ENCODE data around the gene SCAMP1.

SCAMP1 gene

DNA sequence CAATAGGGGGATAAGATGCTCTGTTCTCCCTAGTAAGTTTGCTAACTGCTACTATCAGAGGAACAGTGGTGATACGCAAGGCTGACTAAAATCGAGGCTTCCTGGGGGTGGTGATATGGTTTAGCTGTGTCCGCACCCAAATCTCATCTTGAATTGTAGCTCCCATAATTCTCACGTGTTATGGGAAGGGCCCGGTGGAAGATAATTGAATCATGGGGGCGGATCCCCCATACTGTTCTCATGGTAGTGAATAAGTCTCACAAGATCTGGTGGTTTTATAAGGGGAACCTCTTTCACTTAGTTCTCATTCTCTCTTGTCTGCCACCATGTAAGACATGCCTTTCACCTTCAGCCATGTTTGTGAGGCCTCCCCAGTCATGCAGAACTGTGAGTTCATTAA lies 153.0 kb downstream of the SCAMP1 start:
- H2BK5ac ChIP-seq (ENCODE audit: low read depth, low read length, poor library complexity): no peak overlapping the region
- no peak overlapping the region for H3K4me2 ChIP-seq (ENCODE audit: low read length)
- H3K9me3 ChIP-seq (ENCODE audit: insufficient read depth, low read depth, low read length): no peaks in the 10 kb centered on the region
- H2AK5ac ChIP-seq (ENCODE audit: low read length): no peak overlapping the region
- no peak overlapping the region for H3K4me3 ChIP-seq (ENCODE audit: low read depth, low read length)
- H4K91ac ChIP-seq (ENCODE audit: low read depth, low read length): no peak overlapping the region
- H3K27me3 ChIP-seq (ENCODE audit: insufficient read depth, low read length): no peaks in the 10 kb centered on the region
- peaks cover 23 to 25% of the 10 kb centered on the region in 2 experiments for H3K4me1 ChIP-seq (ENCODE audit: control insufficient read depth in 1 of 2, insufficient read depth in 2 of 2, low read length in 2 of 2)
- H2BK12ac ChIP-seq (ENCODE audit: low read length): no peak overlapping the region
- no peak overlapping the region for H3K18ac ChIP-seq (ENCODE audit: low read length)
- peaks cover 2% of the 10 kb centered on the region for H3K79me2 ChIP-seq (ENCODE audit: control insufficient read depth, insufficient read depth, low read length, poor library complexity)
- no peaks in the 10 kb centered on the region for H3K79me1 ChIP-seq (ENCODE audit: low read length)
- no peak overlapping the region for H3K23ac ChIP-seq (ENCODE audit: low read length)
- no peak overlapping the region for H3K27ac ChIP-seq (ENCODE audit: low read depth, low read length)
- H2AFZ ChIP-seq (ENCODE audit: insufficient read depth, low read length, poor library complexity): no peak overlapping the region
- no peak overlapping the region for H4K12ac ChIP-seq (ENCODE audit: low read depth, low read length)
- H3K36me3 ChIP-seq (ENCODE audit: control insufficient read depth in 1 of 2, insufficient read depth in 2 of 2, low read length in 2 of 2): peaks cover 6 to 7% of the 10 kb centered on the region in 2 experiments
- H3K9ac ChIP-seq (ENCODE audit: low read length): no peak overlapping the region
- WGBS (ENCODE audit: extremely low coverage, insufficient coverage, insufficient read length): no CpG with 5 or more reads among the region's 6 CpGs
- H2BK120ac ChIP-seq (ENCODE audit: insufficient read depth, low read length, poor library complexity): no peak overlapping the region
- no peak for DNase-seq
- no peak overlapping the region for H3K14ac ChIP-seq (ENCODE audit: low read length)
- H4K8ac ChIP-seq (ENCODE audit: low read depth, low read length): no peak overlapping the region
- no peak overlapping the region for H3K4ac ChIP-seq (ENCODE audit: low read depth, low read length)

DNA sequence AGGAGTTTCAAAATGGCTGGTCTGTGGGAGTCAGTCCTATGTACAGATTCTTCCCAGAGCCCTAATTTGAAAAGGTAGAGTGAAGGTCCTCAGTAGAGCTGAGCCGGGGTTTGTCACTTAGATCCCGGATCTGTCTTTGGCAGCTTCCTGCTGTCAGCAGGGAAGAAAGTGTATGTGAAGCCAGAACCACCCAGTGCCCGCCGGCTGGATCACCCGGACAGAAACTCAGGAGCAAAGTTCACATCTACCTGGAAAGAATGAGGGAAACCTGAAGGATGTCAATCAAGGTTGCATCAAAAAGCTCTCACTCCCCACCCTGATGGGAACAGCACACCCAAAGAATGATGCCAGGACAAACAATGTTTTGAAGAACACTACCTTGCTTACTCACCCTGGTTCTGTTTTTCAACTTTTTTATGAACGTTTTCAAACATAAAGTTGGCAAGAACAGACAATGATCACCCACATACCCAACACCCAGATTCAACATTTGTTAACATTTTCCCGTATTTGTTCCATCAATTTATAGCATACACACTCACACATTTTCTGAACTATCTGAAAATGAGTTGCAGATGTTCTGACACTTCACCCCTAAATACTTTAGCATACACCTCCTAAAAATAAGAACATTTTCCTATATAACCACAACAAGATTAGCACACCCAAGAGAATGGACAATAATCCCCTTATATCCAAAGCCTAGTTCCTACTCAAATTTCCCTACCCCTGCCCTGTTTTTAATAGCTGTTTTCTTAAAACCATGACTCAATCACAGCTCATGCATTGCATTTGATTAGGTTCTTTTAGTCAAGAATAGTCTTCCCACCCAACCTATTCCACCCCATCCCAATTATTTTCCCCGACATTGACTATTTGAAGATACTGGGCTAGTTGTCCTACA lies 154.3 kb downstream of the SCAMP1 start:
- Histone ChIP-seq H3K27me3 (ENCODE audit: insufficient read depth, low read length) (no peaks in the 10 kb centered on the region), H3K18ac (ENCODE audit: low read length) (no peak overlapping the region), H3K14ac (ENCODE audit: low read length) (no peak overlapping the region), H3K9ac (ENCODE audit: low read length) (no peak overlapping the region), H4K91ac (ENCODE audit: low read depth, low read length) (no peak overlapping the region), H3K23ac (ENCODE audit: low read length) (no peak overlapping the region), H3K4me3 (ENCODE audit: low read depth, low read length) (no peak overlapping the region), H3K79me1 (ENCODE audit: low read length) (peaks cover 3% of the 10 kb centered on the region), H2AFZ (ENCODE audit: insufficient read depth, low read length, poor library complexity) (no peak overlapping the region), H3K36me3 (ENCODE audit: control insufficient read depth in 1 of 2, insufficient read depth in 2 of 2, low read length in 2 of 2) (peaks cover 4 to 5% of the 10 kb centered on the region in 2 experiments), H2BK12ac (ENCODE audit: low read length) (no peak overlapping the region), H3K4me2 (ENCODE audit: low read length) (no peak overlapping the region), H2BK5ac (ENCODE audit: low read depth, low read length, poor library complexity) (no peak overlapping the region), H4K12ac (ENCODE audit: low read depth, low read length) (no peak overlapping the region), H2AK5ac (ENCODE audit: low read length) (no peak overlapping the region), H3K79me2 (ENCODE audit: control insufficient read depth, insufficient read depth, low read length, poor library complexity) (peaks cover 4% of the 10 kb centered on the region), H3K9me3 (ENCODE audit: insufficient read depth, low read depth, low read length) (no peaks in the 10 kb centered on the region), H3K4me1 (ENCODE audit: control insufficient read depth in 1 of 2, insufficient read depth in 2 of 2, low read length in 2 of 2) (peaks cover 24 to 28% of the 10 kb centered on the region in 2 experiments), H4K8ac (ENCODE audit: low read depth, low read length) (no peak overlapping the region), H3K27ac (ENCODE audit: low read depth, low read length) (no peak overlapping the region), H3K4ac (ENCODE audit: low read depth, low read length) (no peak overlapping the region), H2BK120ac (ENCODE audit: insufficient read depth, low read length, poor library complexity) (no peak overlapping the region)
- no CpG with 5 or more reads among the region's 8 CpGs for WGBS (ENCODE audit: extremely low coverage, insufficient coverage, insufficient read length)
- DNase-seq: no peak

- no CpG with 5 or more reads among the region's 3 CpGs for WGBS (ENCODE audit: extremely low coverage, insufficient coverage, insufficient read length)
- Histone ChIP-seq H3K27ac (ENCODE audit: low read depth, low read length) (no peak overlapping the region), H4K12ac (ENCODE audit: low read depth, low read length) (no peak overlapping the region), H3K27me3 (ENCODE audit: insufficient read depth, low read length) (no peaks in the 10 kb centered on the region), H3K79me1 (ENCODE audit: low read length) (peaks cover 3% of the 10 kb centered on the region), H2AFZ (ENCODE audit: insufficient read depth, low read length, poor library complexity) (no peak overlapping the region), H3K18ac (ENCODE audit: low read length) (no peak overlapping the region), H3K9ac (ENCODE audit: low read length) (no peak overlapping the region), H3K4me1 (ENCODE audit: control insufficient read depth in 1 of 2, insufficient read depth in 2 of 2, low read length in 2 of 2) (peaks cover 19% of the 10 kb centered on the region in 2 experiments), H2BK12ac (ENCODE audit: low read length) (no peak overlapping the region), H2BK5ac (ENCODE audit: low read depth, low read length, poor library complexity) (no peak overlapping the region), H3K36me3 (ENCODE audit: control insufficient read depth in 1 of 2, insufficient read depth in 2 of 2, low read length in 2 of 2) (peaks cover 2 to 3% of the 10 kb centered on the region in 2 experiments), H4K8ac (ENCODE audit: low read depth, low read length) (no peak overlapping the region), H3K9me3 (ENCODE audit: insufficient read depth, low read depth, low read length) (no peaks in the 10 kb centered on the region), H3K4me2 (ENCODE audit: low read length) (no peak overlapping the region), H3K14ac (ENCODE audit: low read length) (no peak overlapping the region), H3K4ac (ENCODE audit: low read depth, low read length) (no peak overlapping the region), H3K79me2 (ENCODE audit: control insufficient read depth, insufficient read depth, low read length, poor library complexity) (peaks cover 4% of the 10 kb centered on the region), H4K91ac (ENCODE audit: low read depth, low read length) (no peak overlapping the region), H3K4me3 (ENCODE audit: low read depth, low read length) (no peak overlapping the region), H3K23ac (ENCODE audit: low read length) (no peak overlapping the region), H2AK5ac (ENCODE audit: low read length) (no peak overlapping the region), H2BK120ac (ENCODE audit: insufficient read depth, low read length, poor library complexity) (no peak overlapping the region)
- no peak for DNase-seq
Measured at GRCh38 chr5:78515670-78516069, 155.3 kb downstream of the SCAMP1 start.

- H3K23ac ChIP-seq (ENCODE audit: low read length): no peak overlapping the region
- H3K18ac ChIP-seq (ENCODE audit: low read length): peak overlapping the region; percentile 37
- peak overlapping the region; percentile 57 for H2BK120ac ChIP-seq (ENCODE audit: insufficient read depth, low read length, poor library complexity)
- H4K91ac ChIP-seq (ENCODE audit: low read depth, low read length): peak overlapping the region; percentile 25
- peaks cover 3 to 4% of the 10 kb centered on the region in 2 experiments for H3K36me3 ChIP-seq (ENCODE audit: control insufficient read depth in 1 of 2, insufficient read depth in 2 of 2, low read length in 2 of 2)
- H3K4me1 ChIP-seq (ENCODE audit: control insufficient read depth in 1 of 2, insufficient read depth in 2 of 2, low read length in 2 of 2): peaks cover 19% of the 10 kb centered on the region in 2 experiments
- peaks cover 3% of the 10 kb centered on the region for H3K79me1 ChIP-seq (ENCODE audit: low read length)
- no peaks in the 10 kb centered on the region for H3K9me3 ChIP-seq (ENCODE audit: insufficient read depth, low read depth, low read length)
- peak; percentile 64 to 69 for DNase-seq
- H3K4me2 ChIP-seq (ENCODE audit: low read length): no peak overlapping the region
- H4K8ac ChIP-seq (ENCODE audit: low read depth, low read length): peak overlapping the region; percentile 18
- H2AFZ ChIP-seq (ENCODE audit: insufficient read depth, low read length, poor library complexity): no peak overlapping the region
- H4K12ac ChIP-seq (ENCODE audit: low read depth, low read length): no peak overlapping the region
- peaks cover 2% of the 10 kb centered on the region for H3K79me2 ChIP-seq (ENCODE audit: control insufficient read depth, insufficient read depth, low read length, poor library complexity)
- H2BK5ac ChIP-seq (ENCODE audit: low read depth, low read length, poor library complexity): peak overlapping the region; percentile 31
- no peak overlapping the region for H3K9ac ChIP-seq (ENCODE audit: low read length)
- peak overlapping the region; percentile 54 for H3K27ac ChIP-seq (ENCODE audit: low read depth, low read length)
- H2BK12ac ChIP-seq (ENCODE audit: low read length): peak overlapping the region; percentile 77
- no peak overlapping the region for H3K4me3 ChIP-seq (ENCODE audit: low read depth, low read length)
- no peaks in the 10 kb centered on the region for H3K27me3 ChIP-seq (ENCODE audit: insufficient read depth, low read length)
- WGBS (ENCODE audit: extremely low coverage, insufficient coverage, insufficient read length): no CpG with 5 or more reads among the region's 14 CpGs
- H3K14ac ChIP-seq (ENCODE audit: low read length): no peak overlapping the region
- peak overlapping the region; percentile 85 for H2AK5ac ChIP-seq (ENCODE audit: low read length)
- H3K4ac ChIP-seq (ENCODE audit: low read depth, low read length): no peak overlapping the region
Measured at GRCh38 chr5:78518365-78519197, 158.2 kb downstream of the SCAMP1 start.

All from trophoblast cell (in vitro differentiated cells and primary cell).